Osteoblast (primary cell): ENCODE measurements around the gene FOXE3. TPM values are rescaled to one million over a fixed set of nuclear protein-coding genes. Genes with fewer than 3 reads are reported as not detected.
A peak's percentile ranks its signal among the peaks of the same experiment; 100 is the strongest.

Experiments used
- DNase-seq: peaks from one replicate; pipeline ENCODE4 v3.0.0; 2011; ENCODE audit warnings: low spot score, mixed read lengths; ENCODE audit not compliant: insufficient read length; ENCODE audit errors: missing footprints
- H2AFZ ChIP-seq: 2 replicates; pipeline ENCODE4 v1.6.0; 2011; ENCODE audit warnings: mild to moderate bottlenecking, low read length
- H3K27ac ChIP-seq: 2 replicates; pipeline ENCODE4 v1.5.1; 2011; ENCODE audit warnings: mild to moderate bottlenecking, low read depth, low read length, moderate library complexity
- H3K27me3 ChIP-seq: 2 replicates; pipeline ENCODE4 v1.6.0; 2012; ENCODE audit warnings: mild to moderate bottlenecking, control low read depth, inconsistent platforms, low read length, moderate library complexity; ENCODE audit not compliant: insufficient read depth
- H3K36me3 ChIP-seq: 2 replicates; pipeline ENCODE4 v1.5.1; 2011; ENCODE audit warnings: mild to moderate bottlenecking, low read length, control low read depth, moderate library complexity; ENCODE audit not compliant: insufficient read depth
- H3K4me1 ChIP-seq: 2 replicates; pipeline ENCODE4 v1.5.1; 2011; ENCODE audit warnings: mild to moderate bottlenecking, low read length, control low read depth, moderate library complexity; ENCODE audit not compliant: insufficient read depth
- H3K4me2 ChIP-seq: 2 replicates; pipeline ENCODE4 v1.6.0; 2011; ENCODE audit warnings: mild to moderate bottlenecking, low read length; ENCODE audit not compliant: insufficient read depth
- H3K4me3 ChIP-seq: fragments of 200-600 bp; sonication (generic); 3 replicates; pipeline ENCODE4 v1.5.1; 2012; ENCODE audit warnings: mild to moderate bottlenecking, low read length, inconsistent platforms; ENCODE audit not compliant: insufficient read depth
- H3K79me2 ChIP-seq: 2 replicates; pipeline ENCODE4 v1.6.0; 2012; ENCODE audit warnings: mild to moderate bottlenecking, low read length, control low read depth, inconsistent platforms; ENCODE audit not compliant: insufficient read depth
- H3K9me3 ChIP-seq: 2 replicates; pipeline ENCODE4 v1.5.1; 2011; ENCODE audit warnings: low read depth, low read length, control low read depth
- H4K20me1 ChIP-seq: 2 replicates; pipeline ENCODE4 v1.6.0; 2012; ENCODE audit warnings: mild to moderate bottlenecking, low read length, control low read depth; ENCODE audit not compliant: insufficient read depth
- CTCF ChIP-seq: IDR thresholded peaks from 2 replicates; pipeline ENCODE4 v1.5.1; 2011; ENCODE audit warnings: mild to moderate bottlenecking, low read depth, low read length, moderate library complexity; ENCODE audit errors: extremely low read depth
- total RNA-seq: library from RNA; depleted of rRNA; stranded (reverse); fragments of >200 nt; gene quantifications from 2 replicates; pipeline ENCODE4 v1.2.3, GENCODE V29; 2012

Gene FOXE3
- total RNA-seq, 1 donor: not detected

GRCh38 chr1:47407481-47407880 lies 8.6 kb upstream of the FOXE3 start:
- no peak for TF ChIP-seq CTCF
- no peak overlapping the region for H3K4me3 ChIP-seq
- H3K27ac ChIP-seq: no peak overlapping the region
- no peak for DNase-seq
- no peak overlapping the region for H3K4me2 ChIP-seq
- no peaks in the 10 kb centered on the region for H4K20me1 ChIP-seq
- H3K36me3 ChIP-seq: no peaks in the 10 kb centered on the region
- no peak overlapping the region for H2AFZ ChIP-seq
- peaks cover 46% of the 10 kb centered on the region for H3K4me1 ChIP-seq
- H3K9me3 ChIP-seq: no peaks in the 10 kb centered on the region
- no peaks in the 10 kb centered on the region for H3K27me3 ChIP-seq
- no peaks in the 10 kb centered on the region for H3K79me2 ChIP-seq

DNA sequence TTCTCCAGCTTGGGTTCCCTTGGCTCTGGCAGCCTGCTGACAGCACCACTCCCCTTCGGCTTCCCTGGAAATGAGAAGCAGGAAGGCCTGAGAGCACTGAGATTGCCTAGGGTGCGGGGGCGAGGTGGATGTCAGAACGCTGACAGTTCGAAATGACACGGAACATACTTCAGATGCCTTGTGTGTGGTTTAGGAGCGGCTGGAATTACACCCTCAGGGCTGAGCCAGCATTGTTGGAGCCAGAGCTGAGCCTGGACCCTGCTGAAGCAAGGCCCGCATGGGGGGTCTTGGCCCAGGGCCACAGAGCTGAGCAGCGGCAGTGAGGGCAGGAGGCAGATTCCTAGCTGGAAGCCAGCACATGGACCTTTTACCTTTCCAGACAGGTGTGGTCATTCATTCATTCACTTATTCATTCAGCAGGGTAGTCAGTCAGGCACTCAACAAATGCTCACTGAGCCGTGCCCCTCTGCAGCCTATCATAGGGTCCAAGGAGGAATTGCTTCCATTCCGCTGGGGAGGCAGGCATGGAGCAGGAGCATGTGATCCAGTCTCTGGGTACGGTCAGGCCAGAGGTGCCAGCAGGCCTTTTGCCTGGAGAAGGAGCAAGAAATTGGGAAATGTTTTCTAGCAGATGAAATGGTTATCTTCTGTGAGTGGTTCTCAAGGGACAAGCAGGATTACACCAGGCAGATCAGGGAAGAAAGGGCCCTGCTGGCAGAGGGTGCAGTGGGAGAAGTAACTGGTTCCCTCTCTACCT lies 6.6 kb upstream of the FOXE3 start:
- Histone ChIP-seq H3K4me3 (no peak overlapping the region), H3K27ac (peak overlapping the region; percentile 54), H3K27me3 (no peaks in the 10 kb centered on the region), H3K9me3 (no peaks in the 10 kb centered on the region), H3K79me2 (no peaks in the 10 kb centered on the region), H3K4me2 (peak overlapping the region; percentile 12), H3K4me1 (peaks cover 46% of the 10 kb centered on the region), H3K36me3 (no peaks in the 10 kb centered on the region), H2AFZ (no peak overlapping the region), H4K20me1 (no peaks in the 10 kb centered on the region)
- peak; percentile 92 for DNase-seq
- no peak for TF ChIP-seq CTCF

DNA sequence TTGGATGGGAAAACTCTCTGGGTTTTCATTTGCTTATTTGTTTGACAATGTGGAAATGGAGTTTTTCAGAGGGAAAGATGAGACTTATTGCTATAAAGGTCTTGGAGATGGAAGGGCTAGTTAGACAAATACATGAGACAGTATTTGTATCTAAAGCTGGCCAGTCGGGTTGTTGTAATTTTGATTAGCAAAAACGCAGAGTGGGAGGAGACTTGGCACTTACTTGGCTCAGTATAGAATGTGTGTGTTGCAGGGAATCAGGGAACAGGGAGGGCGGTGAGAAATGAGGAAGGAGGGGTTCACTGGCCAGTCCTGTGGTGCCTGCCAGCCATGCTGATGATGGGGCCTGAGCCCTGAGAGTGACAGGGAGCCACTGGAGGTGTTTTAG lies 6.0 kb upstream of the FOXE3 start:
- Histone ChIP-seq H4K20me1 (no peaks in the 10 kb centered on the region), H3K36me3 (no peaks in the 10 kb centered on the region)

More for the DNA sequence above, 6.0 kb upstream of the FOXE3 start:
- no peak for DNase-seq
- no peaks in the 10 kb centered on the region for H3K9me3 ChIP-seq
- no peaks in the 10 kb centered on the region for H3K79me2 ChIP-seq
- H3K4me3 ChIP-seq: no peak overlapping the region
- H3K4me1 ChIP-seq: peaks cover 46% of the 10 kb centered on the region
- H2AFZ ChIP-seq: no peak overlapping the region
- peaks cover 5% of the 10 kb centered on the region for H3K27me3 ChIP-seq
- no peak overlapping the region for H3K4me2 ChIP-seq
- peak overlapping the region; percentile 38 for H3K27ac ChIP-seq
- no peak for TF ChIP-seq CTCF
